Astrocyte (in vitro differentiated cells and primary cell): ENCODE results near the gene TOR2A. TPM values are rescaled to one million over a fixed set of nuclear protein-coding genes. Genes with fewer than 3 reads are reported as not detected.

Experiments
- DNase-seq: peaks from one replicate; pipeline ENCODE4 v3.0.0-alpha.2; 2010; ENCODE audit warnings: low read depth
- FAIRE-seq: peaks from 2 replicates; lab custom pipeline; 2011; peaks lifted over from hg19 to GRCh38; lab: Jason Lieb, UNC
- H2AFZ ChIP-seq: 2 replicates; pipeline ENCODE4 v1.6.0; 2012; ENCODE audit warnings: low read depth, low read length, inconsistent platforms
- H3K27ac ChIP-seq: 2 replicates; pipeline ENCODE4 v1.5.1; 2011; ENCODE audit warnings: low read depth, low read length, inconsistent platforms
- H3K27me3 ChIP-seq: 2 replicates; pipeline ENCODE4 v1.6.0; 2011; ENCODE audit warnings: low read length, inconsistent platforms; ENCODE audit not compliant: insufficient read depth
- H3K36me3 ChIP-seq: 2 replicates; pipeline ENCODE4 v1.5.1; 2011; ENCODE audit warnings: low read length, inconsistent platforms; ENCODE audit not compliant: insufficient read depth
- H3K4me1 ChIP-seq: 2 replicates; pipeline ENCODE4 v1.5.1; 2011; ENCODE audit warnings: low read length, inconsistent platforms; ENCODE audit not compliant: insufficient read depth
- H3K4me2 ChIP-seq: 2 replicates; pipeline ENCODE4 v1.6.0; 2012; ENCODE audit warnings: low read length, inconsistent platforms
- H3K4me3 ChIP-seq: 2 replicates; pipeline ENCODE4 v1.5.1; 2011; ENCODE audit warnings: low read depth, mild to moderate bottlenecking, low read length, inconsistent platforms; ENCODE audit not compliant: insufficient read depth
- H3K79me2 ChIP-seq: 2 replicates; pipeline ENCODE4 v1.6.0; 2012; ENCODE audit warnings: mild to moderate bottlenecking, low read length, inconsistent platforms; ENCODE audit not compliant: insufficient read depth
- H3K9ac ChIP-seq: 2 replicates; pipeline ENCODE4 v1.6.0; 2012; ENCODE audit warnings: mild to moderate bottlenecking, low read length, inconsistent platforms
- H3K9me3 ChIP-seq: 2 replicates; pipeline ENCODE4 v1.5.1; 2012; ENCODE audit warnings: low read depth, mild to moderate bottlenecking, low read length, inconsistent platforms; ENCODE audit not compliant: insufficient read depth
- H4K20me1 ChIP-seq: 2 replicates; pipeline ENCODE4 v1.6.0; 2012; ENCODE audit warnings: low read length, inconsistent platforms; ENCODE audit not compliant: insufficient read depth
- H3K27ac Mint-ChIP-seq: one replicate; pipeline ENCODE4 v1.8.0; 2021; ENCODE audit warnings: mild to moderate bottlenecking, mixed read lengths; ENCODE audit not compliant: unreplicated experiment
- H3K27me3 Mint-ChIP-seq: one replicate; pipeline ENCODE4 v1.8.0; 2021; ENCODE audit warnings: low read depth, mixed read lengths; ENCODE audit not compliant: unreplicated experiment
- H3K36me3 Mint-ChIP-seq: one replicate; pipeline ENCODE4 v1.8.0; 2021; ENCODE audit warnings: low read depth, mixed read lengths; ENCODE audit not compliant: unreplicated experiment
- H3K4me1 Mint-ChIP-seq: one replicate; pipeline ENCODE4 v1.8.0; 2021; ENCODE audit warnings: low read depth, mixed read lengths; ENCODE audit not compliant: unreplicated experiment
- H3K4me3 Mint-ChIP-seq: one replicate; pipeline ENCODE4 v1.8.0; 2021; ENCODE audit warnings: mild to moderate bottlenecking, moderate library complexity, mixed read lengths; ENCODE audit not compliant: unreplicated experiment
- H3K9me3 Mint-ChIP-seq: one replicate; pipeline ENCODE4 v1.8.0; 2021; ENCODE audit warnings: mild to moderate bottlenecking, mixed read lengths; ENCODE audit not compliant: unreplicated experiment
- CTCF ChIP-seq: IDR thresholded peaks from 2 replicates; pipeline ENCODE4 v1.5.1; 2011; ENCODE audit warnings: low read depth, mild to moderate bottlenecking, inconsistent platforms, low read length, moderate library complexity; ENCODE audit not compliant: insufficient read depth
- EZH2 ChIP-seq: IDR thresholded peaks from 2 replicates; pipeline ENCODE4 v1.6.1; 2012; ENCODE audit warnings: mild to moderate bottlenecking, low read length, inconsistent platforms; ENCODE audit not compliant: insufficient read depth
- total RNA-seq: library from RNA; stranded (reverse); gene quantifications from 2 replicates; pipeline ENCODE4 v1.2.1, GENCODE V29; 2021

Gene TOR2A
- total RNA-seq, 1 donor from 2014 or later: 7.5 TPM

DNA sequence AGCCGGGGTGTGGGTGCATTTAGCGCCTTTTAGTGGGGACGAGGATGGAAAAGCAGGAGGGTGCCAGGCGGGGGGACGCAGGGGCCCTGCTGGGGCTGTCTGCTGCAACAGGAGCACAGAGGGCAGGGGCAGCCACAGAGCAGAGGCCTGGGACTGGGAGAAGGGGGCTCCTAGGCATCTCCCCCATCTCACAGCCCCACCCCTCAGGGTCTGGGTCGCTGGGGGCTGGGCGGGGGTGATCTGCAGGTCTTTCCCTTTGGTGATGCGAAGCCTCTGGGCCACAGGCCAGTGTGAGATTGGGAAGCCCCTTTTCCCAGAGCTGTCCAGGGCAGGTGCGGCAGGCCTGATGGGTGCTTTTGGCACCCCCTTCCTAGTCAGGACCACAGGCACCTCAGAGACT lies 4.8 kb downstream of the TOR2A start:
- no peak for FAIRE-seq
- Mint-ChIP-seq H3K9me3 (peaks cover 2% of the 10 kb centered on the region), H3K4me3 (no peak overlapping the region)

GRCh38 chr9:127729522-127730256 lies 5.4 kb downstream of the TOR2A start:
- peaks cover 2% of the 10 kb centered on the region for H3K4me1 Mint-ChIP-seq
- H3K27ac Mint-ChIP-seq: no peak overlapping the region
- no peaks in the 10 kb centered on the region for H3K36me3 ChIP-seq
- no peak overlapping the region for H3K27ac ChIP-seq
- no peak overlapping the region for H3K4me3 Mint-ChIP-seq
- H3K4me2 ChIP-seq: no peak overlapping the region
- no peaks in the 10 kb centered on the region for H3K9me3 ChIP-seq
- no peak for FAIRE-seq
- no peaks in the 10 kb centered on the region for H3K27me3 ChIP-seq
- peaks cover 6% of the 10 kb centered on the region for H3K4me1 ChIP-seq
- H4K20me1 ChIP-seq: peaks cover 5% of the 10 kb centered on the region
- peaks cover 11% of the 10 kb centered on the region for H3K27me3 Mint-ChIP-seq
- no peak overlapping the region for H3K9ac ChIP-seq
- H3K9me3 Mint-ChIP-seq: peaks cover 2% of the 10 kb centered on the region
- H3K4me3 ChIP-seq: no peak overlapping the region
- H2AFZ ChIP-seq: no peak overlapping the region
- peaks cover 6% of the 10 kb centered on the region for H3K79me2 ChIP-seq
- H3K36me3 Mint-ChIP-seq: no peaks in the 10 kb centered on the region
- DNase-seq: no peak
- no peak for TF ChIP-seq EZH2
- no peak for TF ChIP-seq CTCF

More for the DNA sequence above, 4.8 kb downstream of the TOR2A start:
- H3K36me3 Mint-ChIP-seq: no peaks in the 10 kb centered on the region
- H3K27ac Mint-ChIP-seq: no peak overlapping the region
- peaks cover 11% of the 10 kb centered on the region for H3K27me3 Mint-ChIP-seq
- Histone ChIP-seq H3K27ac (no peak overlapping the region), H3K9ac (no peak overlapping the region), H3K4me1 (peaks cover 6% of the 10 kb centered on the region), H3K4me2 (no peak overlapping the region), H4K20me1 (peaks cover 5% of the 10 kb centered on the region), H3K27me3 (no peaks in the 10 kb centered on the region), H3K36me3 (no peaks in the 10 kb centered on the region), H3K79me2 (peaks cover 6% of the 10 kb centered on the region), H3K4me3 (no peak overlapping the region), H3K9me3 (no peaks in the 10 kb centered on the region), H2AFZ (no peak overlapping the region)
- no peak for DNase-seq
- peaks cover 2% of the 10 kb centered on the region for H3K4me1 Mint-ChIP-seq
- no peak for TF ChIP-seq EZH2
- TF ChIP-seq CTCF: no peak

- TF ChIP-seq CTCF (no peak), EZH2 (no peak)
- H3K4me2 ChIP-seq: no peak overlapping the region
- peaks cover 9% of the 10 kb centered on the region for H3K4me1 ChIP-seq
- no peak overlapping the region for H3K4me3 ChIP-seq
- H3K9me3 ChIP-seq: no peaks in the 10 kb centered on the region
- no peaks in the 10 kb centered on the region for H3K79me2 ChIP-seq
- Mint-ChIP-seq H3K4me3 (no peak overlapping the region), H3K9me3 (peaks cover 2% of the 10 kb centered on the region), H3K27me3 (peaks cover 11% of the 10 kb centered on the region), H3K4me1 (no peaks in the 10 kb centered on the region), H3K36me3 (no peaks in the 10 kb centered on the region), H3K27ac (no peak overlapping the region)
- H3K27ac ChIP-seq: no peak overlapping the region
- H2AFZ ChIP-seq: no peak overlapping the region
- H3K27me3 ChIP-seq: no peaks in the 10 kb centered on the region
- no peak overlapping the region for H3K9ac ChIP-seq
- DNase-seq (no peak), FAIRE-seq (no peak)
- H3K36me3 ChIP-seq: no peaks in the 10 kb centered on the region
- peaks cover 2% of the 10 kb centered on the region for H4K20me1 ChIP-seq
Observed at GRCh38 chr9:127728808-127729207, 6.3 kb downstream of the TOR2A start.
